ENCODE results near the gene SCARB2. TPM values are rescaled to one million over a fixed set of nuclear protein-coding genes. Genes with fewer than 3 reads are reported as not detected.

The SCARB2 gene
- total and polyA plus RNA-seq, 4 donors: 58.2 to 136 (median 73.7) TPM

DNA sequence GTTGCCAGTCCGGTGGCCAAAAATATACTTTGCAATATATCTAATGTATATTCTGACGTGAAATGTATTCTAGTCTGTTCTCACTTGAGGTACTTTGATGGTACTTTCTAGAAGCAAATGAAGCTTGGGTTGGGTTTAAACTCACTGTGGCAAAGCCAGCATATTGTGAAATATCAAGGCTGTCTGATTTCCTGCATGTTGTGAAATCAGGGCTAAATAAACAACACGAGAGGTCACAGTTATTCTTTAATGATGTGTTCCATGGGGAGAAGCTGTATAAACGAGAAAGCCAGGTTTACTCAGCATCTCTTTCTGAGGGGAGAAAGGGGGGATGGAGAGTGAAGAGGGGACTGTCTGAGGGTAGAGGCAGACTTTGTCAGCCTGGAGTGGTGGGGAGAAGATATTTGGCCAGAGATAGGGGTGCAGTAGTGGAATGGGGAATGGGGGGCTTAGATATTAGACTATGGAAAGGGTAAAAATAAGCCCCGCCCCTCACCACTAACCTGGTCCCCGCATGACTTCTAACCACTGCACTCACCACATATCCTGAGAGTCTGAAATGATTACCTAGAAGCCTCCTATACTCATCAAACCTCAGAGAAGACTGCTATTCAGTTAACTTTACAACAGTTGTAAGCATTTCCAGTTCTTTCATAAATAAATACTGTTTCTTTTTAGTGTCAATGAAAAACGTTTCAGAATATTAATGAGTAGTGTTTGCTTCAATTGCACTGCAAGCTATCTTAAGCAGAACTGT, 5.9 kb upstream of the SCARB2 start (continued):
- TF ChIP-seq YY1 (IDR thresholded peaks at IDR 0.05) (peak; percentile 91), GABPA (IDR thresholded peaks at IDR 0.05 in 1 of 2, conservative IDR thresholded peaks at IDR 0.05 in 1 of 2) (peak in 1 of 2 donors; percentile 68), FOXA2 (IDR thresholded peaks at IDR 0.05) (peak; percentile 99), RAD21 (IDR thresholded peaks at IDR 0.05) (peak; percentile 61 to 69), FOXA1 (IDR thresholded peaks at IDR 0.05) (peak; percentile 99), SP1 (IDR thresholded peaks at IDR 0.05) (peak; percentile 75), HNF4A (conservative IDR thresholded peaks at IDR 0.05) (peak; percentile 88 to 90)
- TF ChIP-seq, protein P1, sequence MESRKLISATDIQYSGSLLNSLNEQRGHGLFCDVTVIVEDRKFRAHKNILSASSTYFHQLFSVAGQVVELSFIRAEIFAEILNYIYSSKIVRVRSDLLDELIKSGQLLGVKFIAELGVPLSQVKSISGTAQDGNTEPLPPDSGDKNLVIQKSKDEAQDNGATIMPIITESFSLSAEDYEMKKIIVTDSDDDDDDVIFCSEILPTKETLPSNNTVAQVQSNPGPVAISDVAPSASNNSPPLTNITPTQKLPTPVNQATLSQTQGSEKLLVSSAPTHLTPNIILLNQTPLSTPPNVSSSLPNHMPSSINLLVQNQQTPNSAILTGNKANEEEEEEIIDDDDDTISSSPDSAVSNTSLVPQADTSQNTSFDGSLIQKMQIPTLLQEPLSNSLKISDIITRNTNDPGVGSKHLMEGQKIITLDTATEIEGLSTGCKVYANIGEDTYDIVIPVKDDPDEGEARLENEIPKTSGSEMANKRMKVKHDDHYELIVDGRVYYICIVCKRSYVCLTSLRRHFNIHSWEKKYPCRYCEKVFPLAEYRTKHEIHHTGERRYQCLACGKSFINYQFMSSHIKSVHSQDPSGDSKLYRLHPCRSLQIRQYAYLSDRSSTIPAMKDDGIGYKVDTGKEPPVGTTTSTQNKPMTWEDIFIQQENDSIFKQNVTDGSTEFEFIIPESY (IDR thresholded peaks at IDR 0.05): peak; percentile 92

DNA sequence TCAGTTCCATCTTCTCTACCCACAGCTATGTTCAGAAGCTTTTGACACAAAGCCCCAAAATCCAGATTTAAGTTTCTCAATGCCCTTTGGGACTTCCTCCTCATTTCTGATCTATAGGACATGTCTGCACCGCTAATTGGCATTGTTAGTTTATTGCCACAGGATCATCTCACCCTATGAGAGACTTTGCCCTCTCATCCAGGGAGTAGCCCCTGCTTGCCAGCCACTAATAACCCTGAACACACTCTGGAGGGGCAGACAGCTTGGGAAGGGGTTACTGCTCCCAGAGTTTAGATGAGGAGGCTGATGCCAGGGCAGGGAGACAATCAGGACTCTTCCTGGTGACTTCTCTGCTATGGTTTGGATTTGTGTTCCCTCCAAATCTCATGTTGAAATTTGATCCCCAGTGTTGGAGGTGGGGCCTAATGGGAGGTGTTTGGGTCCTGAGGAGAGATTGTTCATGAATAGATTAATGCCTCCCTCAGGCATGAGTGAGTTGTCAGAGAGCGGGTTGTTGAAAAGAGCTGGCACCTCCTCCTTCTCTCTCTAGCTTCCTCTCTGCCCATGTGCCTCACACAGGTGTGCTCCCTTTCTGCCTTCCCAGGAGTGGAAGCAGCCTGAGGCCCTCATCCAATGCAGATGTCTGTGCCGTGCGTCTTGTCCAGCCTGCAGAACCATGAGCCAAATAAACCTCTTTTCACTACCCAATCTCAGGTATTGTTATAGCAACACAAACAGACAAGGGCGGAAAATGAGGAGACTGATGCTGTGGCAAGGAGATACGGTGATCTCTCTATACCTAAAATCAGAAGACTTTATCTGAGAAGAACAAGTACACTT, 3.6 kb upstream of the SCARB2 start:
- WGBS: 64% methylated on average over 6 of the region's 6 CpGs
- peaks cover 8 to 73% (median 57%) of the 10 kb centered on the region in 4 donors for H3K4me1 ChIP-seq (ENCODE audit: control insufficient read depth in 4 of 4, insufficient read depth in 4 of 4, low read length in 3 of 4)
- TF ChIP-seq HNF4G (IDR thresholded peaks at IDR 0.05) (peak; percentile 44), RAD21 (IDR thresholded peaks at IDR 0.05) (peak in 1 of 2 donors; percentile 14), TAF1 (conservative IDR thresholded peaks at IDR 0.05) (no peak), RXRA (IDR thresholded peaks at IDR 0.05) (peak; percentile 44 to 48), YY1 (IDR thresholded peaks at IDR 0.05) (peak; percentile 92), FOXA1 (IDR thresholded peaks at IDR 0.05) (no peak), SP1 (IDR thresholded peaks at IDR 0.05) (peak; percentile 41), JUND (IDR thresholded peaks at IDR 0.05) (peak in 1 of 2 donors; percentile 5), FOXA2 (IDR thresholded peaks at IDR 0.05) (no peak), EGR1 (IDR thresholded peaks at IDR 0.05; ENCODE audit: low read depth in 2 of 2) (no peak), HNF4A (conservative IDR thresholded peaks at IDR 0.05) (peak; percentile 83 to 87), NR2F2 (IDR thresholded peaks at IDR 0.05) (no peak), GABPA (IDR thresholded peaks at IDR 0.05 in 1 of 2, conservative IDR thresholded peaks at IDR 0.05 in 1 of 2) (no peak)
- TF ChIP-seq, protein P1 (IDR thresholded peaks at IDR 0.05): no peak
- TF ChIP-seq, protein P2, sequence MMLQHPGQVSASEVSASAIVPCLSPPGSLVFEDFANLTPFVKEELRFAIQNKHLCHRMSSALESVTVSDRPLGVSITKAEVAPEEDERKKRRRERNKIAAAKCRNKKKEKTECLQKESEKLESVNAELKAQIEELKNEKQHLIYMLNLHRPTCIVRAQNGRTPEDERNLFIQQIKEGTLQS (IDR thresholded peaks at IDR 0.05): no peak
- TF ChIP-seq, protein P3, sequence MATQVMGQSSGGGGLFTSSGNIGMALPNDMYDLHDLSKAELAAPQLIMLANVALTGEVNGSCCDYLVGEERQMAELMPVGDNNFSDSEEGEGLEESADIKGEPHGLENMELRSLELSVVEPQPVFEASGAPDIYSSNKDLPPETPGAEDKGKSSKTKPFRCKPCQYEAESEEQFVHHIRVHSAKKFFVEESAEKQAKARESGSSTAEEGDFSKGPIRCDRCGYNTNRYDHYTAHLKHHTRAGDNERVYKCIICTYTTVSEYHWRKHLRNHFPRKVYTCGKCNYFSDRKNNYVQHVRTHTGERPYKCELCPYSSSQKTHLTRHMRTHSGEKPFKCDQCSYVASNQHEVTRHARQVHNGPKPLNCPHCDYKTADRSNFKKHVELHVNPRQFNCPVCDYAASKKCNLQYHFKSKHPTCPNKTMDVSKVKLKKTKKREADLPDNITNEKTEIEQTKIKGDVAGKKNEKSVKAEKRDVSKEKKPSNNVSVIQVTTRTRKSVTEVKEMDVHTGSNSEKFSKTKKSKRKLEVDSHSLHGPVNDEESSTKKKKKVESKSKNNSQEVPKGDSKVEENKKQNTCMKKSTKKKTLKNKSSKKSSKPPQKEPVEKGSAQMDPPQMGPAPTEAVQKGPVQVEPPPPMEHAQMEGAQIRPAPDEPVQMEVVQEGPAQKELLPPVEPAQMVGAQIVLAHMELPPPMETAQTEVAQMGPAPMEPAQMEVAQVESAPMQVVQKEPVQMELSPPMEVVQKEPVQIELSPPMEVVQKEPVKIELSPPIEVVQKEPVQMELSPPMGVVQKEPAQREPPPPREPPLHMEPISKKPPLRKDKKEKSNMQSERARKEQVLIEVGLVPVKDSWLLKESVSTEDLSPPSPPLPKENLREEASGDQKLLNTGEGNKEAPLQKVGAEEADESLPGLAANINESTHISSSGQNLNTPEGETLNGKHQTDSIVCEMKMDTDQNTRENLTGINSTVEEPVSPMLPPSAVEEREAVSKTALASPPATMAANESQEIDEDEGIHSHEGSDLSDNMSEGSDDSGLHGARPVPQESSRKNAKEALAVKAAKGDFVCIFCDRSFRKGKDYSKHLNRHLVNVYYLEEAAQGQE (IDR thresholded peaks at IDR 0.05): peak; percentile 70
- TF ChIP-seq, protein P4, sequence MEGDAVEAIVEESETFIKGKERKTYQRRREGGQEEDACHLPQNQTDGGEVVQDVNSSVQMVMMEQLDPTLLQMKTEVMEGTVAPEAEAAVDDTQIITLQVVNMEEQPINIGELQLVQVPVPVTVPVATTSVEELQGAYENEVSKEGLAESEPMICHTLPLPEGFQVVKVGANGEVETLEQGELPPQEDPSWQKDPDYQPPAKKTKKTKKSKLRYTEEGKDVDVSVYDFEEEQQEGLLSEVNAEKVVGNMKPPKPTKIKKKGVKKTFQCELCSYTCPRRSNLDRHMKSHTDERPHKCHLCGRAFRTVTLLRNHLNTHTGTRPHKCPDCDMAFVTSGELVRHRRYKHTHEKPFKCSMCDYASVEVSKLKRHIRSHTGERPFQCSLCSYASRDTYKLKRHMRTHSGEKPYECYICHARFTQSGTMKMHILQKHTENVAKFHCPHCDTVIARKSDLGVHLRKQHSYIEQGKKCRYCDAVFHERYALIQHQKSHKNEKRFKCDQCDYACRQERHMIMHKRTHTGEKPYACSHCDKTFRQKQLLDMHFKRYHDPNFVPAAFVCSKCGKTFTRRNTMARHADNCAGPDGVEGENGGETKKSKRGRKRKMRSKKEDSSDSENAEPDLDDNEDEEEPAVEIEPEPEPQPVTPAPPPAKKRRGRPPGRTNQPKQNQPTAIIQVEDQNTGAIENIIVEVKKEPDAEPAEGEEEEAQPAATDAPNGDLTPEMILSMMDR (IDR thresholded peaks at IDR 0.05; ENCODE audit: low read depth, low read length, missing input control): no peak
- TF ChIP-seq, protein P5, sequence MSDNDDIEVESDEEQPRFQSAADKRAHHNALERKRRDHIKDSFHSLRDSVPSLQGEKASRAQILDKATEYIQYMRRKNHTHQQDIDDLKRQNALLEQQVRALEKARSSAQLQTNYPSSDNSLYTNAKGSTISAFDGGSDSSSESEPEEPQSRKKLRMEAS (IDR thresholded peaks at IDR 0.05): peak; percentile 35
- DNase-seq (ENCODE audit: low spot score): no peak
- H3K27ac ChIP-seq (ENCODE audit: low read depth in 1 of 2, low read length in 2 of 2): peak overlapping the region; percentile 77 to 82
- H3K9ac ChIP-seq (ENCODE audit: low read depth in 1 of 2, low read length in 2 of 2): no peak overlapping the region
- no peaks in the 10 kb centered on the region for H3K9me3 ChIP-seq (ENCODE audit: control insufficient read depth in 4 of 4, low read length in 3 of 4)
- H3K4me3 ChIP-seq (ENCODE audit: low read depth in 1 of 3, low read length in 3 of 3): no peak overlapping the region
- no peaks in the 10 kb centered on the region for H3K36me3 ChIP-seq (ENCODE audit: control insufficient read depth in 4 of 4, insufficient read depth in 3 of 4, low read depth in 1 of 4, low read length in 3 of 4)
- no peaks in the 10 kb centered on the region for H3K27me3 ChIP-seq (ENCODE audit: control insufficient read depth in 4 of 4, insufficient read depth in 4 of 4, low read length in 3 of 4)

Data from liver (tissue), 9 donors.